ENCODE data around the gene C4orf54.

- no peak for TF ChIP-seq CTCF (conservative IDR thresholded peaks at IDR 0.05; ENCODE audit: low read depth, low read length)
- no peak for TF ChIP-seq EZH2 (IDR thresholded peaks at IDR 0.05; ENCODE audit: low read length, unreplicated experiment)
- no peak for TF ChIP-seq EZH2phosphoT487 (IDR thresholded peaks at IDR 0.05; ENCODE audit: borderline replicate concordance, low read length)
Measured at GRCh38 chr4:99670409-99671073, 12.9 kb upstream of the C4orf54 start.
